HG02840 (cell line): ENCODE measurements around the gene TLE4.
"Not testable (repeated sequence)": the region's sequence is repeated elsewhere in the genome, so short reads cannot be mapped to it uniquely, and the experiment has no call there.

Experiments
- ATAC-seq: cut with Tn5 transposase; IDR thresholded peaks from one replicate; pipeline ENCODE4 v1.9.1; 2021; ENCODE audit warnings: mild to moderate bottlenecking, moderate library complexity, moderate number of reproducible peaks; ENCODE audit not compliant: unreplicated experiment, low FRiP score

The TLE4 gene

GRCh38 chr9:79571309-79572031, at the start of gene TLE4:
TLE4 (plus strand) TSS chr9:79571965; CDS start chr9:79572791, 826 bp downstream.
- peak; percentile 90 for ATAC-seq

GRCh38 chr9:79522793-79523192, 49.0 kb upstream of the TLE4 start:
- no peak for ATAC-seq

GRCh38 chr9:79524266-79524665, 47.5 kb upstream of the TLE4 start:
- ATAC-seq = no peak

GRCh38 chr9:79526149-79526672, 45.6 kb upstream of the TLE4 start:
- ATAC-seq = no peak

GRCh38 chr9:79535534-79535933, 36.2 kb upstream of the TLE4 start:
- ATAC-seq = no peak

- ATAC-seq = no peak
Observed at GRCh38 chr9:79537838-79538237, 33.9 kb upstream of the TLE4 start.

GRCh38 chr9:79542735-79543620, 28.8 kb upstream of the TLE4 start:
- no peak for ATAC-seq

- ATAC-seq = not testable (repeated sequence)
Observed at GRCh38 chr9:79544375-79544774, 27.4 kb upstream of the TLE4 start.

GRCh38 chr9:79551586-79551985, 20.2 kb upstream of the TLE4 start:
- ATAC-seq = no peak

- no peak for ATAC-seq
Observed at GRCh38 chr9:79551994-79552393, 19.8 kb upstream of the TLE4 start.

GRCh38 chr9:79555474-79556089, 16.2 kb upstream of the TLE4 start:
- ATAC-seq = no peak

- no peak for ATAC-seq
Observed at GRCh38 chr9:79559495-79560181, 12.1 kb upstream of the TLE4 start.

- ATAC-seq = no peak
Observed at GRCh38 chr9:79562749-79563386, 8.9 kb upstream of the TLE4 start.

GRCh38 chr9:79564105-79564504, 7.7 kb upstream of the TLE4 start:
- no peak for ATAC-seq

GRCh38 chr9:79565245-79565644, 6.5 kb upstream of the TLE4 start:
- peak; percentile 80 for ATAC-seq

- ATAC-seq = no peak
Observed at GRCh38 chr9:79567671-79568098, 4.1 kb upstream of the TLE4 start.

- ATAC-seq = no peak
Observed at GRCh38 chr9:79568337-79569101, 3.2 kb upstream of the TLE4 start.

GRCh38 chr9:79569814-79570447, 1.8 kb upstream of the TLE4 start:
- no peak for ATAC-seq
